OCI-LY3 (cell line): ENCODE data around the gene ATP8A2.

Experiments
- EZH2phosphoT487 ChIP-seq: fragments of 200-600 bp; shearing (Covaris generic); IDR thresholded peaks from 2 replicates; pipeline ENCODE4 v1.6.1; 2018; ENCODE audit warnings: antibody characterized with exemption, mixed run types, low read depth
- TF ChIP-seq, protein P1 (sequence below): fragments of 200-600, 300-600 bp; sonication (generic); IDR thresholded peaks from 2 replicates; pipeline ENCODE4 v1.5.1; 2014; ENCODE audit warnings: antibody characterized with exemption, low read length, low read depth

DNA sequence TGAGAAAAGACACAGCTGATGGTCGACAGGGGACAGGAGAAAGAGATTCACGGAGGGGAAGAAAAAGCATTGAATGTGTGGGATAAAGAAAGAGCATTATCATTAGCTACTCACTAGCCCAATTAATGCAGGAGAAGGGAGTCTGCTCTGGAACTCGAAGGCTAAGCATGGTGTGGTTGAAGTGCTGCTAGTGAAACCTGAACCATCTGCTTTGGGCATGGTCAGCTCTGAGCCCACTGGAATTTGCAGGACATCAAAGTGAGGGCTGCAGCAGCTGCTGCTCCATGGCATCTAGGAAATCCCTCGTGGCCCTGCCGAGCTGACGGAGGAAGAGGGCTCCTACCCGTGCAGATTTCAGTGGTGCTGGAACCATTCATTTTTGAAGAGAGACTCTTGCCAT, 320.3 kb downstream of the ATP8A2 start:
- TF ChIP-seq, protein P1, sequence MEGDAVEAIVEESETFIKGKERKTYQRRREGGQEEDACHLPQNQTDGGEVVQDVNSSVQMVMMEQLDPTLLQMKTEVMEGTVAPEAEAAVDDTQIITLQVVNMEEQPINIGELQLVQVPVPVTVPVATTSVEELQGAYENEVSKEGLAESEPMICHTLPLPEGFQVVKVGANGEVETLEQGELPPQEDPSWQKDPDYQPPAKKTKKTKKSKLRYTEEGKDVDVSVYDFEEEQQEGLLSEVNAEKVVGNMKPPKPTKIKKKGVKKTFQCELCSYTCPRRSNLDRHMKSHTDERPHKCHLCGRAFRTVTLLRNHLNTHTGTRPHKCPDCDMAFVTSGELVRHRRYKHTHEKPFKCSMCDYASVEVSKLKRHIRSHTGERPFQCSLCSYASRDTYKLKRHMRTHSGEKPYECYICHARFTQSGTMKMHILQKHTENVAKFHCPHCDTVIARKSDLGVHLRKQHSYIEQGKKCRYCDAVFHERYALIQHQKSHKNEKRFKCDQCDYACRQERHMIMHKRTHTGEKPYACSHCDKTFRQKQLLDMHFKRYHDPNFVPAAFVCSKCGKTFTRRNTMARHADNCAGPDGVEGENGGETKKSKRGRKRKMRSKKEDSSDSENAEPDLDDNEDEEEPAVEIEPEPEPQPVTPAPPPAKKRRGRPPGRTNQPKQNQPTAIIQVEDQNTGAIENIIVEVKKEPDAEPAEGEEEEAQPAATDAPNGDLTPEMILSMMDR = no peak
- no peak for TF ChIP-seq EZH2phosphoT487
